NT2/D1 (cell line): ENCODE measurements around the gene S1PR2.

Experiments
- SUZ12 ChIP-seq: IDR thresholded peaks from 2 replicates; pipeline ENCODE4 v1.6.1; 2011; ENCODE audit not compliant: insufficient read length, insufficient read depth; ENCODE audit errors: extremely low read depth
- YY1 ChIP-seq: IDR thresholded peaks from 2 replicates; pipeline ENCODE4 v1.6.1; 2011; ENCODE audit not compliant: insufficient read length, insufficient read depth

GRCh38 chr19:10228920-10229319, 2.2 kb downstream of the S1PR2 start:
- TF ChIP-seq SUZ12: no peak
- no peak for TF ChIP-seq YY1
